Measurements from ENCODE around the gene GPR119.
"Not testable (repeated sequence)": the region's sequence is repeated elsewhere in the genome, so short reads cannot be mapped to it uniquely, and the experiment has no call there.

The GPR119 gene

GRCh38 chrX:130338869-130339268, 46.6 kb downstream of the GPR119 start:
- DNase-seq: not testable (repeated sequence)

- DNase-seq: no peak
Observed at GRCh38 chrX:130336531-130336930, 48.9 kb downstream of the GPR119 start.
